Body of pancreas (tissue), 4 donors: ENCODE data around the gene MARCHF4. TPM values are rescaled to one million over a fixed set of nuclear protein-coding genes. Genes with fewer than 3 reads are reported as not detected.

Source experiments
- ATAC-seq: fragments of 150-250 bp; one replicate; pipeline ENCODE4 v1.9.1; 2016
- DNase-seq, 4 donors: peaks; one replicate each; pipeline ENCODE4 v3.0.0-alpha.2; 2019
- H3K27ac ChIP-seq, 4 donors: fragments of 200-600 bp; sonication (generic); 1 replicate in 3 of 4; 2 replicates in 1 of 4; pipeline versions ENCODE4 v1.5.1 to v1.6.1; 2016 to 2019; ENCODE audit warnings: mild to moderate bottlenecking in 1 of 4, mixed read lengths in 1 of 4, moderate library complexity in 1 of 4
- H3K27me3 ChIP-seq, 2 donors: fragments of 200-600 bp; sonication (generic); one replicate each; pipeline ENCODE4 v1.6.0; 2016; ENCODE audit warnings: mild to moderate bottlenecking in 1 of 2
- H3K36me3 ChIP-seq, 2 donors: fragments of 200-600 bp; sonication (generic); replicated peaks in 1 of 2; 2 replicates each; pipeline ENCODE4 v1.5.1; 2016; ENCODE audit warnings: low read depth in 2 of 2; ENCODE audit not compliant: insufficient read depth in 1 of 2
- H3K4me1 ChIP-seq: fragments of 200-600 bp; sonication (generic); one replicate; pipeline ENCODE4 v1.6.0; 2016
- H3K4me3 ChIP-seq, 2 donors: fragments of 200-600 bp; sonication (generic); 1 replicate in 1 of 2; 2 replicates in 1 of 2; pipeline ENCODE4 v1.5.1; 2016 to 2019
- H3K9me3 ChIP-seq, 3 donors: fragments of 200-600 bp; sonication (generic); 1 replicate in 2 of 3; 2 replicates in 1 of 3; pipeline ENCODE4 v1.5.1; 2016
- POLR2A ChIP-seq, 3 donors: fragments of 450-650 bp; IDR thresholded peaks; one replicate each; pipeline ENCODE4 v1.6.1; 2016; ENCODE audit warnings: antibody characterized with exemption in 3 of 3, mild to moderate bottlenecking in 2 of 3
- WGBS, 2 donors: methylation state at CpG; one replicate each; pipeline ENCODE4 v1.1.5; 2017; 5-methylcytosine and 5-hydroxymethylcytosine counted together
- intact Hi-C: fragments of 100-400 bp; cut with DNase I; formaldehyde crosslinking; loops from one replicate; pipeline ENCODE4 v1.15.1; 2023
- total RNA-seq, 2 donors: library from RNA; depleted of rRNA; stranded (reverse); fragments of >200 nt; gene quantifications; one replicate each; pipeline ENCODE4 v1.1.0, GENCODE V29; 2016
- TF ChIP-seq, protein P1 (sequence below), 7 experiments: fragments of 450-650 bp in 4 of 7; fragments of 200-600 bp in 3 of 7; sonication (generic) in 3 of 7; IDR thresholded peaks; one replicate each; pipeline ENCODE4 v1.5.1; 2016 to 2019; ENCODE audit warnings: antibody characterized with exemption in 7 of 7

MARCHF4 gene
- total RNA-seq, 2 donors from 2014 or later = 0.52 to 2.6 TPM

DNA sequence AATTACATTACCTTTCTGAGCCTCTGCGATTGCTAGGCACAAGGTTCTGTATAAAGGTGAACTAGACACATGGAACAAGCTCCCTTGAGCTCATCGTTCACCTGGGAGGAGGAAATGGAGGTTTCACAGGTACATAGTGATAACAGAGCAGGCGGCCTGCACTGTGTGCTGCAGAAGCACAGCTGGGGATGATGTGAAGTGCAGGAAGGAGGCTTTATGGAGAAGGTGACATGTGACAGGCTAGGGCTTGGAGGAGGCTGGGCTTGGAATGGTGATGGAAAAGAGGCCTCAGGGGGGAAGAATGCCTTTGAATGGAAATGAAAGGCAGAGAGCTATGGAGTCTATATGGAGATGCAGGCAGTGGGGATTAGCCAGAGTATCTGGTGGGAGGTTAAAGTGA, 22.9 kb downstream of the MARCHF4 start:
- Histone ChIP-seq H3K4me1 (no peaks in the 10 kb centered on the region), H3K36me3 (no peaks in the 10 kb centered on the region), H3K27me3 (no peaks in the 10 kb centered on the region), H3K4me3 (no peak overlapping the region), H3K9me3 (no peaks in the 10 kb centered on the region), H3K27ac (no peak overlapping the region)
- ATAC-seq (no peak), DNase-seq (no peak)
- 49 to 57% methylated on average over 3 of the region's 3 CpGs for WGBS, 2 donors
- TF ChIP-seq, protein P1, sequence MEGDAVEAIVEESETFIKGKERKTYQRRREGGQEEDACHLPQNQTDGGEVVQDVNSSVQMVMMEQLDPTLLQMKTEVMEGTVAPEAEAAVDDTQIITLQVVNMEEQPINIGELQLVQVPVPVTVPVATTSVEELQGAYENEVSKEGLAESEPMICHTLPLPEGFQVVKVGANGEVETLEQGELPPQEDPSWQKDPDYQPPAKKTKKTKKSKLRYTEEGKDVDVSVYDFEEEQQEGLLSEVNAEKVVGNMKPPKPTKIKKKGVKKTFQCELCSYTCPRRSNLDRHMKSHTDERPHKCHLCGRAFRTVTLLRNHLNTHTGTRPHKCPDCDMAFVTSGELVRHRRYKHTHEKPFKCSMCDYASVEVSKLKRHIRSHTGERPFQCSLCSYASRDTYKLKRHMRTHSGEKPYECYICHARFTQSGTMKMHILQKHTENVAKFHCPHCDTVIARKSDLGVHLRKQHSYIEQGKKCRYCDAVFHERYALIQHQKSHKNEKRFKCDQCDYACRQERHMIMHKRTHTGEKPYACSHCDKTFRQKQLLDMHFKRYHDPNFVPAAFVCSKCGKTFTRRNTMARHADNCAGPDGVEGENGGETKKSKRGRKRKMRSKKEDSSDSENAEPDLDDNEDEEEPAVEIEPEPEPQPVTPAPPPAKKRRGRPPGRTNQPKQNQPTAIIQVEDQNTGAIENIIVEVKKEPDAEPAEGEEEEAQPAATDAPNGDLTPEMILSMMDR (IDR thresholded peaks at IDR 0.05) = no peak
- no peak for TF ChIP-seq POLR2A (IDR thresholded peaks at IDR 0.05)
- intact Hi-C loops = no loop called here

DNA sequence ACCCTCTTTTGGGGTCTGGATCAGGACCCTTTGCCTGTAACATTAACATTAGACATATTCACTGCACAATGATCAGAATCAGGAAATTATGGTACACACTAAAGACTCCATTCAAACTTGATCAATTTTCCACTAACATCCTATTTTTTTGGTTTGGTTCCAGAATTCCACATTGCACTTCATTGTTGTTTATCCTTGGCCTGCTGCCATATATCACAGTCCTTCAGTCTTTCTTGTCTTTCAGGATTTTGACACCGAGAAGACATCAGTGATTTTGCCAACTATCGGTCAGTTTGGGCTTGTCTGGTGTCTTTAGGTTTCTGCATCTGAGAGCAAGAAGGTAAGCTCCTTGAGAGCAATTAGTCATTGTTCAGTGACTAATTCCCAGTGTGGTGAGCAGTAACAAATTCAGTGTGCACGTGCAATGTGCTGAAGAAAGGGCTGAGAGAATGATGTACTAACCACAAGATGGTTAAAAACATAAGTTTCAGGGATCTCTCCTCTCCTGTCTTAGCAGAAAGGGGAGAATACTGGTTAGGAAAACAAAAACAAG, 23.5 kb downstream of the MARCHF4 start:
- H3K36me3 ChIP-seq = no peaks in the 10 kb centered on the region
- no peaks in the 10 kb centered on the region for H3K4me1 ChIP-seq
- H3K9me3 ChIP-seq = no peaks in the 10 kb centered on the region
- H3K4me3 ChIP-seq = no peak overlapping the region
- intact Hi-C loops = no loop called here
- H3K27me3 ChIP-seq = no peaks in the 10 kb centered on the region
- TF ChIP-seq POLR2A (IDR thresholded peaks at IDR 0.05) = no peak
- TF ChIP-seq, protein P1 (IDR thresholded peaks at IDR 0.05) = no peak
- ATAC-seq = no peak
- H3K27ac ChIP-seq = no peak overlapping the region
- WGBS, 2 donors = 42 to 54% methylated on average over 3 of the region's 3 CpGs
- no peak for DNase-seq

DNA sequence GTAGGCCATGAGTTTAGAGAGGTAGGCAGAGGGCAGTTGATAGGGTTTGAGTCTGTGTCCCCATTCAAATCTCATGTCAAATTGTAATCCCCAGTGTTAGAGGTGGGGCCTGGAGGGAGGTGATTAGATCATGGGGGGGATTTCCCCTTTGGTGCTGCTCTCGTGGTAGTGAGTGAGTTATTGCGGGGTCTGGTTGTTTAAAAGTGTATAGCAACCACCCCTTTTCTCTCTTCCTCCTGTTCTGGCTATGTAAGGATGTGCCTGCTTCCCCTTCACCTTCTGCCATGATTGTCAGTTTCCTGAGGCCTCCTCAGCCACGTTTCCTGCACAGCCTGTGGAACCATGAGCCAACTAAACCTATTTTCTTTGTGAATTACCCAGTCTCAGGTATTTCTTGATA, 25.5 kb downstream of the MARCHF4 start:
- TF ChIP-seq, protein P1 (IDR thresholded peaks at IDR 0.05) = no peak
- TF ChIP-seq POLR2A (IDR thresholded peaks at IDR 0.05) = no peak
- Histone ChIP-seq H3K9me3 (no peaks in the 10 kb centered on the region), H3K36me3 (no peaks in the 10 kb centered on the region), H3K4me1 (no peaks in the 10 kb centered on the region), H3K27ac (no peak overlapping the region), H3K27me3 (no peaks in the 10 kb centered on the region), H3K4me3 (no peak overlapping the region)
- WGBS, 2 donors = 38 to 45% methylated on average over 3 of the region's 3 CpGs
- no peak for DNase-seq
- ATAC-seq = no peak
- intact Hi-C loops = no loop called here

DNA sequence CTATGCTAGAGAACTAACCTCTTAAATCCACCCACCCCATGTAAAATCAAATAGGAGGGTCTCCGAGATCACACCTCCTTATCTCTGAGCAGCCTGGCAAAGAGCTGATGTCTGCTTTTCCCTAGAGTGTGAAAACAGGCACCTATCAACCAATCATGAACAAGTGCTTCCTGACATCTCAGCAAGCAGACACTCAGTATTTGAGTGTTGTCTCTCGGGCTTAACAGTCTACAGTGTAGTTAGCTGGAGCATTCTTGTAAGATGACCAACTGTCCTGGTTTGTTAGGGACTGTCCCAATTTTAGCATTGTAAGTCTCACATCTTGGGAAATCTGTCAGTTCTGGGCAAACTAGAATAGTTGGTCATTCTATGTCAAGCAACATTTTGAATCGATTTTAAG, 26.4 kb downstream of the MARCHF4 start:
- no peak for ATAC-seq
- DNase-seq = no peak
- intact Hi-C loops = no loop called here

DNA sequence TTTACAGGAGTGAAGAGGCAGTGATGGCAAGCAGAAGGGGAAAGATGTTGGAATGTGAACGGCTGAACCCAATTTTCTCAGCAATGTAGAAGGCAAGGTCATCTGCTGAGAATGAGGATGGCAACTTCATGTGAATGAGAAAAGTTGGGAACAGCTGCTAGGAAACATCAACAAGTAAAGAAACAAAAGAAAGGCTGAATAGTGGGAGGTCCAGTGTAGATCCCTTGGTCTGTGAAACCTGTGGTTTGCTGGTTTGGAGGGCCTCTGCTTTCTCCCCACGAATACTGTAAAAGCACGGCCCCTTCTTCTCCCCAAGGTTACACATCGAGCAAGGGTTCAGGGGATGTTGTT, 27.4 kb downstream of the MARCHF4 start:
- DNase-seq = no peak
- intact Hi-C loops = no loop called here
- Histone ChIP-seq H3K4me3 (no peak overlapping the region), H3K27me3 (no peaks in the 10 kb centered on the region), H3K27ac (no peak overlapping the region), H3K9me3 (no peaks in the 10 kb centered on the region), H3K36me3 (no peaks in the 10 kb centered on the region), H3K4me1 (no peaks in the 10 kb centered on the region)
- ATAC-seq = no peak
- 55 to 59% methylated on average over 4 of the region's 4 CpGs for WGBS, 2 donors
- no peak for TF ChIP-seq POLR2A (IDR thresholded peaks at IDR 0.05)
- TF ChIP-seq, protein P1 (IDR thresholded peaks at IDR 0.05) = no peak

More for the DNA sequence above, 26.4 kb downstream of the MARCHF4 start:
- Histone ChIP-seq H3K9me3 (no peaks in the 10 kb centered on the region), H3K27me3 (no peaks in the 10 kb centered on the region), H3K27ac (no peak overlapping the region), H3K4me1 (no peaks in the 10 kb centered on the region), H3K4me3 (no peak overlapping the region), H3K36me3 (no peaks in the 10 kb centered on the region)
- no peak for TF ChIP-seq POLR2A (IDR thresholded peaks at IDR 0.05)
- TF ChIP-seq, protein P1 (IDR thresholded peaks at IDR 0.05) = no peak
- WGBS, 2 donors = 35 to 36% methylated on average over 3 of the region's 3 CpGs
